ENCODE data around the gene EPHA10.

The EPHA10 gene

GRCh38 chr1:37670133-37670532 lies 94.8 kb downstream of the EPHA10 start:
- DNase-seq, result no peak

GRCh38 chr1:37667023-37667671 lies 97.8 kb downstream of the EPHA10 start:
- DNase-seq, result no peak

GRCh38 chr1:37666241-37666867 lies 98.6 kb downstream of the EPHA10 start:
- no peak for DNase-seq

All from activated gamma-delta T cell treated with Interleukin-2 at 50 U/mL for 16 hours (primary cell).